ENCODE measurements around the gene ADAM10.
"Not testable (repeated sequence)": the region's sequence is repeated elsewhere in the genome, so short reads cannot be mapped to it uniquely, and the experiment has no call there.

Gene ADAM10

DNA sequence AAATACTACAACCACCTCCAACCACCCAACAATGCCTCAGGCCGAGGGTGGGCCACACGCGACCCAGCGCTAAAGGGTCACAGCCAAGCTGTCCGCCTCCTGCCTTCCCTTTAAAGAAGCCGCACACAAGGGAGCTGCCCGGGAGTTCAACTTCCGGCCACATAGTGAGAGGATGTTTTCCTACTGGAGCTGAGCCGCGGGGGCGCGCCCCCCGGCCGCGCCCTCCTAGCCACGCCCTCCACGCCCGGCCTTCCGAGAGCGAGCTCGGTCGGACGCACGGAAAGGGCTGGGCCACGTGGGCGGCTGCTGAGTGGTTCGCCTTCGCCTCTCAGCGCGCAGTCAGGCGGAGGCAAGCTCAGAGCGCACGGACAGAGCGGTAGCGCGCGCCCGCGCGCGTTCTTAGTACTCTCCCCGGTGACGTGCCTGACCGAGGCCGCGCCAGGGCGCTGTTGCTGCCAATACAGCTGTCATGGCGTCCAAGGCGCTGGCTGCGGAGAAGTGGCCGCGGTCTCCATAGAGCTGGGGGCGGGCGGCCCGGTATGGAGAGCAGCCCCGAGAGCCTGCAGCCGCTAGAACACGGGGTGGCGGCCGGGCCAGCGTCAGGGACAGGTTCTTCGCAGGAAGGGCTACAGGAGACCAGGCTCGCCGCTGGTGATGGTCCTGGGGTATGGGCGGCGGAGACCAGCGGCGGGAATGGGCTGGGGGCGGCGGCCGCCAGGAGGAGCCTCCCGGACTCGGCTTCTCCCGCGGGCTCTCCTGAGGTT is 21.5 kb upstream of the ADAM10 start, which contains the start of gene MINDY2:
TSS of gene MINDY2 (plus strand) at position 446 of the 764 bp plus-strand sequence. CDS start at position 540, 94 bp downstream.
- Histone ChIP-seq H3K9me3 (ENCODE audit: control insufficient read depth, low read depth, low read length) (no peaks in the 10 kb centered on the region), H3K27ac (ENCODE audit: low read length) (no peak within 1 kb of the TSS), H3K4me1 (ENCODE audit: control insufficient read depth, low read depth, low read length) (peaks cover 16% of the 10 kb centered on the region)

DNA sequence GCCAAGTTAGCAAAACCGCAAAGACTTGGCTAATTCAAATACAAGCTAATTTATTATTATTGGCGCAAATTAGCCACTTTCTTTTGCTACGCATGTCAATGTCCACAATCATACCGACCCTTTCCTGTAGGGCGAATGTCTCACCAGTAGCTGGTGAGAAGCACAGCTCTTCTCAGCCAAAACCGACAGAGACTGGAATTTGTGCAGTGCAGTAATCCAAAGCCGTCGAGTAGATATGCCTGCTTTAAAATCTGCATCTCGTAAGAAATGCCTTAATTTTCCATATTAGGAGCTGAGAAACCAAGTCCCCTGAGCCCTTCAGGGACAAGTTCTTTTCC is 21.0 kb upstream of the ADAM10 start:
- Histone ChIP-seq H3K4me1 (ENCODE audit: control insufficient read depth, low read depth, low read length) (peaks cover 16% of the 10 kb centered on the region), H3K27me3 (ENCODE audit: control insufficient read depth, insufficient read depth, low read length) (no peaks in the 10 kb centered on the region), H3K4me3 (ENCODE audit: low read length) (peak overlapping the region; percentile 77), H3K36me3 (ENCODE audit: control insufficient read depth, low read depth, low read length) (no peaks in the 10 kb centered on the region), H3K9ac (ENCODE audit: low read length) (peak overlapping the region; percentile 10), H3K27ac (ENCODE audit: low read length) (no peak overlapping the region), H3K9me3 (ENCODE audit: control insufficient read depth, low read depth, low read length) (no peaks in the 10 kb centered on the region)

More for the DNA sequence above, 21.5 kb upstream of the ADAM10 start, which contains the start of gene MINDY2:
- Histone ChIP-seq H3K27me3 (ENCODE audit: control insufficient read depth, insufficient read depth, low read length) (no peaks in the 10 kb centered on the region), H3K36me3 (ENCODE audit: control insufficient read depth, low read depth, low read length) (no peaks in the 10 kb centered on the region), H3K4me3 (ENCODE audit: low read length) (peak within 1 kb of the TSS; percentile 77), H3K9ac (ENCODE audit: low read length) (peak within 1 kb of the TSS; percentile 61)

DNA sequence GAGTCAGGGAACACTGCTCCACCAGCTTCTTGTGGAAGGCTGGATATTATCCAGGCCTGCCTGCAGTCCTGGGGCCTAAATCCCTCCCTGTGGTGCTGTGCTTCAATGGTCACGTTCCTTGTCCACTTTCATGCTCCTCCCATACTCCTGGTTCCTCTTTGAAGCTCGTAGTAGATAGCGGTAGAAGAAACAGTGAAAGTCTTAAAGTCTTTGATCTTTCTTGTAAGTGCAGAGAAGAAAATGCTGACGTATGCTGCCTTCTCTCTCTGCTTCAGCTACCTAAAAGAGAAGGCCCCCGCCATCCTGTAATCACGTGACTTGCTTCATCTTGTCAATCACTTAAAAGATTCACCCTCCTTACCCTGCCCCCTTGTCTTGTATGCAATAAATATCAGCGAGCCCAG is 19.1 kb upstream of the ADAM10 start:
- not testable (repeated sequence) for H3K9ac ChIP-seq (ENCODE audit: low read length); H3K27me3 ChIP-seq (ENCODE audit: control insufficient read depth, insufficient read depth, low read length); H3K4me3 ChIP-seq (ENCODE audit: low read length); H3K27ac ChIP-seq (ENCODE audit: low read length); H3K36me3 ChIP-seq (ENCODE audit: control insufficient read depth, low read depth, low read length); H3K9me3 ChIP-seq (ENCODE audit: control insufficient read depth, low read depth, low read length)
- H3K4me1 ChIP-seq (ENCODE audit: control insufficient read depth, low read depth, low read length), result peaks cover 13% of the 10 kb centered on the region

DNA sequence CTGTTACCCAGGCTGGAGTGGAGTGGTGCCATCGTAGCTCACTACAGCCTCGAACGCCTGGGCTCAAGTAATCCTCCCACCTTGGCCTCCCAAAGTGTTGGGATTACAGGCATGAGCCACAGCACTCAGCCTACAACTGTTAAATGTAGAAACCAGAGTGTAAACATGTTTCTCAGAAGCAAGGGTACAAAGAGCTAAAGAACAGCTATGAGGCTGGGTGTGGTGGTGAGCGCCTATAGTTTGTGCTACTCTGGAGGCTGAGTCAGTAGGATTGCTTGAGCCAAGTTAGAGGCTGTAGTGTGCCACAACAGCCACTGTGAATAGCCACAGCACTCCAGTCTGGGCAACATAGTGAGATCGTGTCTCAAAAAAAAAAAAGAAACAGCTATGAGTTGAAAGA is 16.8 kb upstream of the ADAM10 start:
- no peak overlapping the region for H3K4me3 ChIP-seq (ENCODE audit: low read length)
- no peaks in the 10 kb centered on the region for H3K27me3 ChIP-seq (ENCODE audit: control insufficient read depth, insufficient read depth, low read length)
- peaks cover 4% of the 10 kb centered on the region for H3K4me1 ChIP-seq (ENCODE audit: control insufficient read depth, low read depth, low read length)
- no peak overlapping the region for H3K27ac ChIP-seq (ENCODE audit: low read length)
- no peaks in the 10 kb centered on the region for H3K9me3 ChIP-seq (ENCODE audit: control insufficient read depth, low read depth, low read length)
- no peak overlapping the region for H3K9ac ChIP-seq (ENCODE audit: low read length)
- no peaks in the 10 kb centered on the region for H3K36me3 ChIP-seq (ENCODE audit: control insufficient read depth, low read depth, low read length)

DNA sequence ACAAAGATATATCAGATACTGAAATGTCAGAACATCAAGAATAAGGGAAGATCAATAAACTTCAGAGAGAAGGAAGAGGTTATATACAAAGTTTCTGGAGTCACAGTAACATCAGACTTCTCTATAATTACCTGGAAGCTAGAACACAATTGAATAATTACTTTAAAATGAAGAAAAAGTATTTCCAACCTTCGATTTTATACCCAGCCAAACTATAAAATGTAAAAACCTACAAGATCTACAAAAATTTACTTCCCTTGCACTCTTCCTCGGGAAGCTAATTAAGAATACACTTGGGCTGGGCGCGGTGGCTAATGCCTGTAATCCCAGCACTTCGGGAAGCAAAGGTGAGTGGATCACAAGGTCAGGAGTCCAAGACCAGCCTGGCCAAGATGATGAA is 15.0 kb upstream of the ADAM10 start:
- Histone ChIP-seq H3K4me3 (ENCODE audit: low read length) (no peak overlapping the region), H3K9me3 (ENCODE audit: control insufficient read depth, low read depth, low read length) (no peaks in the 10 kb centered on the region), H3K9ac (ENCODE audit: low read length) (no peak overlapping the region), H3K27me3 (ENCODE audit: control insufficient read depth, insufficient read depth, low read length) (no peaks in the 10 kb centered on the region), H3K27ac (ENCODE audit: low read length) (no peak overlapping the region), H3K4me1 (ENCODE audit: control insufficient read depth, low read depth, low read length) (no peaks in the 10 kb centered on the region), H3K36me3 (ENCODE audit: control insufficient read depth, low read depth, low read length) (no peaks in the 10 kb centered on the region)

DNA sequence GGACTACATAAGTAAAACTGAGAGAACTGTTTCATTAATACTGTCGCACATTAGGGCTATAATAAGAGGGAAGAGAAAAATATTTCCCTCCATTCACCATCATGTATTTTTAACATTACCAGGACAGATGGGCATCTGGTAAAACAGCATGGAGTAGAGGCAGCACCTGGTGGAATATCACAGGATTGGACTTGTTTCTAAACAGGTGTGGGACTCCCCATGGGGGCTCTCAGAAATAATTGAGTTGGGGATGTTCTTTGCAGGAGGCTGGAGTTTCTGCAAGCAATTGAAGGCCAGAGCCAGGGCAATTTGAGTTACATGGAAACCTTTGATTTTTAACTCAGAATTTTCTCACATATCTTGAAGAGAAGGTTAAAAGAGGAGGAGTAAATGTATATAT is 13.2 kb upstream of the ADAM10 start:
- Histone ChIP-seq H3K27me3 (ENCODE audit: control insufficient read depth, insufficient read depth, low read length) (no peaks in the 10 kb centered on the region), H3K4me3 (ENCODE audit: low read length) (no peak overlapping the region), H3K9ac (ENCODE audit: low read length) (no peak overlapping the region), H3K27ac (ENCODE audit: low read length) (no peak overlapping the region), H3K36me3 (ENCODE audit: control insufficient read depth, low read depth, low read length) (no peaks in the 10 kb centered on the region), H3K9me3 (ENCODE audit: control insufficient read depth, low read depth, low read length) (no peaks in the 10 kb centered on the region), H3K4me1 (ENCODE audit: control insufficient read depth, low read depth, low read length) (no peaks in the 10 kb centered on the region)

DNA sequence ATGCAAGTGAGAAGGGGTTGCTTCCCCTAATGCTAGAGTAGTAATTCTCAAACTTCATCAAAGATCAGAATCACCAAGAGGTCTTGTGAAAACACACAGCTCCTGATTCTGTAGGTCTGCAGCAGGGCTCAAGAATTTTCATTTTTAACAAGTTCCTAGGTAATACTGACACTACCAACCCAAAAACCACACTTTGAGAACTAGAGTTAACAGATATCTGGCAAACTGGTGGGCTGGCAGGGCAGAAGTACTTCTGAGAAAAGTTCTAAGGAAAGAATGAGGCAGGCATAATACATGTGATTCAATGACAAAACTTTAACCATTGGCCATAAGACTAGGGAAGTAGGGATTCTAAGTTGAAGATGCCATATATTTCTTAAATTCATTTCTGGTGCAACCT is 12.8 kb upstream of the ADAM10 start:
- Histone ChIP-seq H3K4me1 (ENCODE audit: control insufficient read depth, low read depth, low read length) (no peaks in the 10 kb centered on the region), H3K27ac (ENCODE audit: low read length) (no peak overlapping the region), H3K4me3 (ENCODE audit: low read length) (no peak overlapping the region), H3K36me3 (ENCODE audit: control insufficient read depth, low read depth, low read length) (no peaks in the 10 kb centered on the region), H3K27me3 (ENCODE audit: control insufficient read depth, insufficient read depth, low read length) (no peaks in the 10 kb centered on the region), H3K9ac (ENCODE audit: low read length) (no peak overlapping the region), H3K9me3 (ENCODE audit: control insufficient read depth, low read depth, low read length) (no peaks in the 10 kb centered on the region)

DNA sequence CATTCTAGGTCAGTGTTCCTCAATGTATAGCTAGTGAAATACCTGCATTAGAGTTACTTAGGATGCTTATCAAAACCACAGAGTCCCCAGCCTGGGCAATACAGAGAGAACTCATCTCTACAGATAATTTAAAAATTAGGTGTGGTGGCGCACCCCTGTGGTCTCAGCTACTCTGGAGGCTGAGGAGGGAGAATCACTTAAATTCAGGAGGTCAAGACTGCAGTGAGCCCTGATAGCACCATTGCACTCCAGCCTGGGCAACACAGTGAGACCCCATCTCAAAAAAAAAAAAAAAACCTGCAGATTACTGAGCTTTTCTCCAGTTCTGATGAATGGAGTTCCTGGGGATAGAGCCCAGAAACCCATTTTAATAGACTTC is 11.5 kb upstream of the ADAM10 start:
- no peaks in the 10 kb centered on the region for H3K4me1 ChIP-seq (ENCODE audit: control insufficient read depth, low read depth, low read length)
- no peaks in the 10 kb centered on the region for H3K36me3 ChIP-seq (ENCODE audit: control insufficient read depth, low read depth, low read length)
- H3K4me3 ChIP-seq (ENCODE audit: low read length), result no peak overlapping the region
- H3K27ac ChIP-seq (ENCODE audit: low read length), result no peak overlapping the region
- no peaks in the 10 kb centered on the region for H3K27me3 ChIP-seq (ENCODE audit: control insufficient read depth, insufficient read depth, low read length)
- no peak overlapping the region for H3K9ac ChIP-seq (ENCODE audit: low read length)
- no peaks in the 10 kb centered on the region for H3K9me3 ChIP-seq (ENCODE audit: control insufficient read depth, low read depth, low read length)

DNA sequence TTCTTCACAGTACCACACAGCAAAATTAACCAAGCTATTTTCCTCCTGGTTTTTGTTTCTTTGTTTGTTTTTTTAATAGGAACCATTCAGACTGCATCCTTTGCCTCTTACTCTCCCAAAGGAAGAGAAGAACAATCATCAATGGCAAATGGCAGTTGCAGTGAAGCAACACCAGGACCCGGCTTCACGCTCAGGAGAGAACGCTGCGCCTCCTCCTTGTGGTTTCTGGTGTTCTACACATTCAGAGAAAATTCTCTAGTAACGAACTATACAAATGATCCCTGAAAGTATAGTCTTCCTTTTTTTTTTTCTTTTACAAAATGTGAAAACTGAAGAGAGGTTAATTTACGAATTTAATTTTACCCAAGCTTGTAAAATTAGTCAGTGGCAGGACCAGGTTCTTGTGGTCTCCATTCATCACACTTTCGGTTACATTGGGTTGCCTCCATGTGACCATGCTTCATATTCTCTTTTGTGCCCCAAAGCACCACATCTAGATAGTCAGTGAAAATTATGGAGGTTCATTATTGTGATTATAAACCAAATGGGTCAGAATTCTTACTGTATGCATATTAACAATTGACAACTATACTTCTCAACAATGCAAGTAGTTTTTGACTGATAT is 11.0 kb upstream of the ADAM10 start:
- H3K9me3 ChIP-seq (ENCODE audit: control insufficient read depth, low read depth, low read length), result no peaks in the 10 kb centered on the region

DNA sequence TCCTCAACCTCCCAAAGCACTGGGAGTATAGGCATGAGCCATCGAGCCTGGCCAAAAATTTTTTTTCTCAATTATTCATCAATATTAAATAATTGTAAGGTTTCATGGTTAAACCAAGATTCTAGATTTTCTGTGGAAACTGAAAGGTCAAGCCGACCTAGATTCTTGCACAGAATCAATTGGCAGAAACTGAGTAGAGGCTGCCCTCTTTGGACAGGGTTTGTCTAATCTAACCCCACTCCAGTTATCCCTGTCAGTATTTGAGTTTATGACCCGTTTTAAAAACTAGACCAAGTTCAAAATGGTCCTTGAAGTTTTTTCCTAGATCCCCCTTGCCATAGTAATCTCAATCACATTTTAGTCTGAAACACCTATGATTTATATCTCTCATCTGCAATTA is 8.6 kb upstream of the ADAM10 start:
- Histone ChIP-seq H3K27me3 (ENCODE audit: control insufficient read depth, insufficient read depth, low read length) (no peaks in the 10 kb centered on the region), H3K27ac (ENCODE audit: low read length) (no peak overlapping the region), H3K9me3 (ENCODE audit: control insufficient read depth, low read depth, low read length) (no peaks in the 10 kb centered on the region), H3K9ac (ENCODE audit: low read length) (no peak overlapping the region), H3K36me3 (ENCODE audit: control insufficient read depth, low read depth, low read length) (no peaks in the 10 kb centered on the region), H3K4me3 (ENCODE audit: low read length) (no peak overlapping the region), H3K4me1 (ENCODE audit: control insufficient read depth, low read depth, low read length) (no peaks in the 10 kb centered on the region)

More for the DNA sequence above, 11.0 kb upstream of the ADAM10 start:
- no peak overlapping the region for H3K27ac ChIP-seq (ENCODE audit: low read length)
- no peaks in the 10 kb centered on the region for H3K27me3 ChIP-seq (ENCODE audit: control insufficient read depth, insufficient read depth, low read length)
- no peaks in the 10 kb centered on the region for H3K36me3 ChIP-seq (ENCODE audit: control insufficient read depth, low read depth, low read length)
- H3K4me3 ChIP-seq (ENCODE audit: low read length), result no peak overlapping the region
- no peak overlapping the region for H3K9ac ChIP-seq (ENCODE audit: low read length)
- H3K4me1 ChIP-seq (ENCODE audit: control insufficient read depth, low read depth, low read length), result no peaks in the 10 kb centered on the region

DNA sequence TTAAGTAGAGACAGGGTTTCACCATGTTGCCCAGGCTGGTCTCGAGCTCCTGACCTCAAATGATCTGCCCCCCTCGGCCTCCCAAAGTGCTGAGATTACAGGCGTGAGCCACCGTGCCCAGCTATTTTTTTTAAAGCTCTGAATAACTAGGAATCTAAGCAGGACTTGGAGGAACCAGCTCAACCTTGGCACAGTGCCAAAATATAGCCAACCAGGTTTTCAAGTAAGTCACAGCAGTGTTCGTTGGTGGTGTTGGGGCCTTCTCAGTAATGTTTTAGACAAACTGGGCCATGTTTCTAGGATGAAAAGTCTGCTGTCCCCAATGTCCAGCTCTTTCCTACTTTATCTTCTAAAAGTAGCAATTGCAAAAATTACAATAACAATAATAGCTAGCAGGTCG is 6.4 kb upstream of the ADAM10 start:
- H3K27me3 ChIP-seq (ENCODE audit: control insufficient read depth, insufficient read depth, low read length), result no peaks in the 10 kb centered on the region
- H3K9ac ChIP-seq (ENCODE audit: low read length), result no peak overlapping the region
- H3K4me1 ChIP-seq (ENCODE audit: control insufficient read depth, low read depth, low read length), result no peaks in the 10 kb centered on the region
- H3K27ac ChIP-seq (ENCODE audit: low read length), result no peak overlapping the region
- no peaks in the 10 kb centered on the region for H3K36me3 ChIP-seq (ENCODE audit: control insufficient read depth, low read depth, low read length)
- H3K9me3 ChIP-seq (ENCODE audit: control insufficient read depth, low read depth, low read length), result no peaks in the 10 kb centered on the region
- H3K4me3 ChIP-seq (ENCODE audit: low read length), result no peak overlapping the region

DNA sequence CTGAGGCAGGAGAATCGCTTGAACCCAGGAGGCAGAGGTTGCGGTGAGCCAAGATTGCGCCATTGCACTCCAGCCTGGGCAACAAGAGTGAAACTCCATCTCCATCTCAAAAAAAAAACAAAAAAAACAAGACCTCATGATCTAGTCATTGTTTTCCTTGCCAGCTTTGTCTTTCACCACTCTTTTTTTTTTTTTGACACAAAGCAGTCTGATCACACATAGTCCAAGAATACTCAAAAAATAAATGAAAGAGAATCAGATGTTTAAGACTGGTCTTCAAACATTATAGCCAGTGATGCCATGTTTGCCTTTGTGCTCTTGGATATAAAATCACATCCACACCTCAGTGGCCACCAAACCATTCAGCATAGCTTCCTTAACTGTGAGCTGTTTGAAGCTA is 5.8 kb upstream of the ADAM10 start:
- no peaks in the 10 kb centered on the region for H3K4me1 ChIP-seq (ENCODE audit: control insufficient read depth, low read depth, low read length)
- no peak overlapping the region for H3K9ac ChIP-seq (ENCODE audit: low read length)
- H3K36me3 ChIP-seq (ENCODE audit: control insufficient read depth, low read depth, low read length), result no peaks in the 10 kb centered on the region
- no peak overlapping the region for H3K27ac ChIP-seq (ENCODE audit: low read length)
- H3K9me3 ChIP-seq (ENCODE audit: control insufficient read depth, low read depth, low read length), result no peaks in the 10 kb centered on the region
- no peaks in the 10 kb centered on the region for H3K27me3 ChIP-seq (ENCODE audit: control insufficient read depth, insufficient read depth, low read length)
- no peak overlapping the region for H3K4me3 ChIP-seq (ENCODE audit: low read length)
